ENCODE measurements around the gene TTC28.

The TTC28 gene

GRCh38 chr22:27995801-27996528 lies 683.7 kb downstream of the TTC28 start:
- no peak for DNase-seq

DNA sequence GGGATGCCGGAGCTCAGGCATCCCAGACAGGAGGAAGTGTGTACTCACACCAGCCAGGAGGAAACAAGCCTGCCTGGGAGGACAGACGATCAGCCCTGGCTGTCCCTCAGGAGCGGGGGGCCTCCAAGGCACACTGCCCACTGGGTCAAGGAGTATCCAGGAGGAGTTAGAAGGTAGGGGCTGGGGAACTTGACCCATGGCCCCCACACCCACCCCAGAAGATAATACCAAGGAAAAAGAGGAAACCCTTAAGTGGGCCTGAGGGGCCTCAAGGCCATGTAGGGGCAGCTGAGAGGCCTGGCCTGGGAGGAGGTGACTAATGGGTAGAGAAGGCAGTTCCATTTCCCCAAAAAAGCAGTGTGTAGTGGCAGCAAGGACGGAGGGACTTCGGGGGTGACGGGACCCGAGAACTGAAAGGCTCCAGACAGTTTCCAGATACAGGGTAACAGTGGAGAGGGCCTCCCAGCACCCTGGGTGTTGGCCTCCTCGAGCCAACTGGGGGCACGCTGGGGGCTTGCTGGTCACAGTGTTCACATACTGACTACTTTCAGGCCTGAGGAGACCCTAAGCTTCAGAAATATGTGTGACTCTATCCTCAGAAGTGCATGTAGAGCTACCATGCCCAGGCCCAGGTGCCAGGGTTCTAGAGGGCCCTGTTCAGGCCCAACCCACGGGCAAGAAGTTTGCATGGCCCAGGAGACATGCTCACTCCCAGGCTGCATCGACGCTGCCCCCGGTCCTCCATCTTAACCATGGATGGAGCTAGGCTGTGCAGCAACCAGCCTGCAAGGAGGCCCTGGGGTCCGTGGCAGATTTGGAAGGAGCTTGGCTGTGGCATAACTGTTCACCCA lies 684.9 kb downstream of the TTC28 start:
- no peak for DNase-seq

GRCh38 chr22:27993774-27994350 lies 685.8 kb downstream of the TTC28 start:
- DNase-seq, result no peak

- DNase-seq, result no peak
Measured at GRCh38 chr22:27993201-27993635, 686.4 kb downstream of the TTC28 start.

GRCh38 chr22:27992294-27993165 lies 687.1 kb downstream of the TTC28 start:
- no peak for DNase-seq

DNA sequence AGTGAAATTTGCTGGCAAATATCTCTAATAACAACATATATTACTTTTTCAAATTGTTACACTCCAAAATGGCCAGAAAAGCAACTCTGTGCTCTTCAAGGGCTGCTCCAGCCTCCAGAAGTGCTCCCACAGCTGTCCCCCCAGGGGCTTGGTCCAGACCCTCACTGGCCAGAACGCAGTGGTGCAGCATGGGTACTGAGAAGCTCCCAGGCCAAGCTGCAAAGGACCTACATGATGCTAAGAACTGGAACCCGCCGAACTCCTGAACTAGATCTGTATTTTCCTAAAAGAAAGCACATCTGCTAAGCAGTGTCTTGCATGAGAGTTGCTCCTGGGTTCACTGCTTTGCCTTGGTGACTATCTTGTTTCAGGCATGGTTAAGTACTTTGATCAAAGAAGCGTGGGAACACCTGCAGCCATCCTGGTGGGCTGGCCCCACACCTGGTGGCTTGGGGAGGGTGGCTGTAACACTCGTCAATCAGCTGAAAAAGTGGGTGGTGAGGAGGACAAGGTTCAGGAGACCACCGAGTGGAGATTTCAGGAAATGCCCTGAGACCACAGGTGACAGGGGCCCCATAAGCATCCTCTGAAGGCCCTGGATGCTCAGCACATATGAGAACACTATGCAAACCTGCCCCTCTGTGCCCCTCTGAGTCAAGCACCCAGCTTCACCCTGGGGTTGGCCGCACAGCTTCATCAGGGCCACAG lies 687.9 kb downstream of the TTC28 start:
- DNase-seq, result no peak

DNA sequence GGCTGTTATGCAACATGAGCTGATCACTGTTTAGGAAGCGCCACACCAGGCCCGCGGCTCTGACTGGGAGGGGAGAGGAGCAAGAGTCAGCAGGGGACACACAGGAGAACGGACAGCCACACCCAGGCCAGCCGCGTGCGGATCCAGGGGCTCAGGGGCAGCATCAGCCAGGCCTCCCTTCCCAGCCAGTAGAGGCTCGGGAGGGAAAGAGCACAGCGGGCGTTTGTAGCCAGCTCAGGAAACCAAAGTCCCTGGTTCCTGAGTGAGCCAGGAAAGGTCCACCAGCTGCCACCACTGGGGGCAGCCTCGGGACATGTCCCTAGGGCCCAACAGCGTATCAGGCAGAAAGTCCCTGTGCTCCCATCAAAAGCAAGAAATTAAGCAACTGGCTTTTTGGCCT lies 688.8 kb downstream of the TTC28 start:
- no peak for DNase-seq

GRCh38 chr22:27990451-27990840 lies 689.2 kb downstream of the TTC28 start:
- no peak for DNase-seq

DNA sequence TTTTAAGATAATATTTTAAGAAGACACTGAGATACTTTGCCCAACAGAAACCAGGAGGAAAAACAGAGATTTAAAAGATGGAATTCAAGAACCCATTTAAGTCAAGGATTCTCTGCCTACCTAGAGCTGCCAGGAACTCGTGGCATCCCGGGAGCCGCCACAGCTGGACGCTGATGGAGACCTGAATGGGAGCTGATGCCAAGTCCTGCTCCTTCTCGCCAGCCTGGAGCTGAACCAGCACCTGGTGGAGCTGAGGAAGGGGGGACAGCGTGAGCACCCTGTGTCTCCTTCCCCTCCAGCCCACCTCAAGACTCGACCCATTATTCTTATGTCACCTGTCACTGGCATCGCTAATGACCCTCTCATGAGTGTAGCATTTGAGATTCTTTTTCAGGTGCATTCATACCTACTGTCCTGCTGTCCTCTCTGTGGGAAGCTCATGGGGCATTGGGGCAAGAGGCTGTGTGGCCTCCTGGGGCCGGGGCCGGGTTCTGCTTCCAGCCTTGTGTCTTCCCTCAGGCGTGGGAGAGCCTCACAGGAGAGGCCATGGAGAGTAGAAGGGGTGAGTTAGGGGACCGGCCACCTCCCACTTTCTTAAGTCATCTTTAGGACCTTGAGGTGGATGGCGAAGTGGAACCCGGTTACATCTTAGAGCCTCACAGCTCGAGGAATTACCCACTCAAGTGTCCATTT lies 689.7 kb downstream of the TTC28 start:
- DNase-seq, result no peak

DNA sequence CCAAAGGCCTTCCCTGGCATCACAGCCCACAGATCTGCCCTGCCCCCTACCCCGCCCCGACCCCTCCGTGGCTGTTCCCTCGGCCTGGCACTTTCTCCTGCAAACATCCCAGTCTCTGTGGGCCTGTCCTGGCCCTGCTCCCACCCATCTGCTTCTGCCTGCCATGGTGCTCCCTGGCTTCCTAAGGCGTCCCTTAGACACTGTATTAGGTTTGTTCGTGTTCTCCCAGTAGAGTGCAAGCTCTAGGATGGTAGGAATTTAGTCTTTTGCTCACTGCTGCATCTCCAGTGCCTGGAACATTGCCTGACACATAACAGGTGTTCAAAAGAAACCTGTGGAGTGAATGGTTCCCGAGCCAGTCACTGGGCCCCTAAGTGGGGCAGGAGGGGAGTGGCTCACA lies 690.9 kb downstream of the TTC28 start:
- DNase-seq, result no peak

DNA sequence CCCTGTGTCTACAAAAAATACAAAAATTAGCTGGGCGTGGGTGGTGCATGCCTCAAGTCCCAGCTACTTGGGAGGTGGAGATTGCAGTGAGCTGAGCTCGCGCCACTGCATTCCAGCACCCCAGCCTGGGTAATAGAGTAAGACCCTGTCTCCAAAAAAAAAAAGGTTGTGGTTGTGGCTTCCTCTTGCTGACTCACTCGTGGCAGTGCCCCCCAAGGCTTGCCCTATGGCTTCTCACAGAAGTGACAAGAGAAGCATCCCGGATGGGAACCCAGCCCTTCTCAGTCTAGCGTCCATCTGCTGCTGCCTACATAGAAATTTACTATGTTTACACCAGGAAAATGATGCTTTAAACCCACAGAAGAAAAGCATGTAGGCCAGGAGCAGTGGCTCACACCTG lies 692.1 kb downstream of the TTC28 start:
- DNase-seq, result no peak

DNA sequence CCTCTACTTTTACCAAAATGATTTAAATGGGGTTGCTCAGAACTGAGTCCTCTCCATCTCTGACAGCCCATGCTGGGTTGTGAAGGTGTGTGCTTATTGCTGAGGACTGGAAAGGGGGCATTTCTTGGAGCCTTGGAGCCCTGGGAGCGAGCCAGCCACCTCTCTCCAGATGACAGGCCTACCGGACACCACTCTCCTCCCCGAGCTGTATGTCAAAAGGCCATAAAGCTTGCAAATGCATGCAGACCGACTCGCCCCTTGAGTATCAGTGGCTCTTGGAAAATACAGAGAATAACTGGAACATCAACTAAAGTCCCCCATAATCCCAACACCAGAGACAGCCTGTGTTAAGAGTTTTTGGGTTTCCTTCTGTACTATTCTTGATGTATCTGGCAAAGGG lies 692.7 kb downstream of the TTC28 start:
- DNase-seq, result no peak

DNA sequence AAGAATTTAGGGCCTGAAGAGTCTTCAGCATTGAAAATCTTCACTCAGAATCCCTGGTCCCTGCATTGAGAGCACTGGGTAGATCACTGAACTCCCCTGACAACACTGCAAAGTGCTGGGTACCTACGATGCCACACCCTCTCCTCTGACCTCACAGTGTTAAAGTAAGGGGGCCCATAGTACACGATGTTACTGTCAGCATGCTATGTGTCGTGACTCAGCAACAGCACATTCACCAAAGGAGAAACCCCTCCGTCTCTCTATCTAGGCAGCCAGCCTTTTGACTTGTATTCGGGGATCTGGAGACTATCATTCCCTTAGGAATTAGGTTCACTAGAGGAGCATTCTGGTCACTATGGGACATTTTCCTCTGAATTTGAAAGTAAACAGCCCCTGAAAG lies 693.2 kb downstream of the TTC28 start:
- DNase-seq, result no peak

DNA sequence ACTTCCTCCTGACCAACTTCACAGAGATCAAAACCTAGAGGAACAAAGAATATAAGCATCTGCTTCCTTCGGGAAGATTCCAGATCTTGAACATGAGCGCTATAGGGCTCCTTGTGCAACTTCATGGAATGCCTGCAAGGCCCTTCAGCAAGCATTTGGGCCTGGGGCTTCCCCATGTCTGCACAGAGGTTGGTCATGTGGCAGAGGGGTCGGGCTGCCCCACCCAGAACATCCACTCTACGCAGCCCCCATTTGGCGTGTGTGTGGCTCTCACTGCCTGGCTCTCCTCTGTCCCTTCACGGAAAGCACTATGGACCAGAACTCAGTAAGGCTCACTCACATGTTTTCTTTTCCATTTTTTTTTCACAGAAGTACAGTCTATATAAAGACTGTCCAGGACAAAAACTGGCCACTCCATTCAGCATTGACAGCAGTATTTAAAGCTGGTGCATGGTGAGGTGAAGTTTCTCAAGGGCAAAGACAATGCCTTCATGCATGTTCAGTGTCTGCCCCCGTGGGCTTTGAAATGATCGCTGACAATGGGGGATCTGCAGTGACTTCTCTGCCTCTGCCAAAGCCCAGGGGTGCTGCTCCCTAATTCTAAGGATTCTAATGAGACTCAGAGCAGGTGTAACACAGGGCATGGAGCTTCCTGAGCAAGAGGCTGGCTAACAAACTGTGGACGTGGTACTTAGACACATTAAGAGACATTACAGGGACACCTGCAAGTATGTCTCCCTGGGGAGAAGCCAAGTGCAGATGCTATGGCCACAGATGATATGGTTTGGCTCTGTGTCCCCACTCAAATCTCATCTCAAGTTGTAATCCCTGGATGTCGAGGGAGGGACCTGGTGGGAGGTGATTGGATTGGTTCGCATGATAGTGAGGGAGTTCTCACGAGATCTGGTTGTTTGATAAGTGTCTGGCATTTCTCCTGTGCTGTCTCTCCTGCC lies 694.0 kb downstream of the TTC28 start:
- DNase-seq, result no peak

GRCh38 chr22:27984723-27985122 lies 694.9 kb downstream of the TTC28 start:
- DNase-seq, result no peak

DNA sequence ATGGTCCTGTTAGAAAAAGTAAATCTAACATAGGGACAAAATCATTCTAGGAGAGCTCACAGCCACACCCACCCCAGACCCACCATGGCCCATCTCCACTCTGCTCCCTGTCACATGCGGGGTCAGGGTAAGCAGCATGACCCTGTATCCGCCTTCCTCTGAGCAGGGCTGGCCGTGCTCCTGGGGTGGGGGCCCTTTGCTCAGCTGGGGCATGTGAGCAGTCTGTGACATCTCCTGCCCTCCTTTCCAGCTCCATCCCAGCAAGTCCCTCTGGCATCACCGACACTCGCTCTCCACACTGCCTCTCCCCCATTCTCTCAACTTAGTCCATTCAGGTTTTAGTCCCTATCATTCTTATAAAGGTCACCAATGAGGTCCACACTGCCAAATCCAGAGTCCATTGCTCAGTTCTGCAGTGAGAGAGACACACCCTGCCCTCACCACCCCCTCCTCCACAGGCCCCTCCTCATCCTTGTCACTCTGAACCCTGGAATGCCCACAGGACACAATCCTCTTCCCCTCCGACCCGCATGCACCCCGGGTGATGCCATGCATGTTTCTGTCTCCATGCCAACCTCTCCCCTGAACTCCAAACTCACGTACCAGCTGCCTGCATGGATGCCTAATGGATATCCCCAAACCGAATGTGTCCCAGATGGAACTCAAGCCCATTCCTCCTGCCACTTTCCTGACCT lies 695.5 kb downstream of the TTC28 start:
- DNase-seq, result no peak

GRCh38 chr22:27983361-27983791 lies 696.3 kb downstream of the TTC28 start:
- DNase-seq, result no peak

GRCh38 chr22:27982630-27983180 lies 696.9 kb downstream of the TTC28 start:
- no peak for DNase-seq

DNA sequence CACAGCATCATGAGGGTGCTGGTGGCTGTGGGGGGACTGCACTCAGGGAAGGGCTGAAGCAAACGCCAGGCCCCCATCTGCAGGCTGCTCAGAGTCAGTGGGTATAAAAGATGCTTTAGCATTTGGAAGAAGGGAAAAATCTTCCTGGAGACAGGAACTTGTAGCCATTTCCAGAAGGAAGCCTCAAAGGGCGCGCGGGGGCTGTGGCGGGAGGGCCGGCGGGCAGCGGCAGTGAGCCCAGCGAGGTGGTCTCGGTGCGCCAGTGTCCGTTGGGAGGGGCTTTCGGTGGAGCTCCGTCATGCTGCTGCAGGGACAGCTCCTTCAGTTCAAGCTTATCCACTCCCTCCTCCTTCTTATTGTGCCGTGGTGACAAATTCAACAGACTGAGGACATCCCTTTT lies 697.5 kb downstream of the TTC28 start:
- DNase-seq, result no peak

Measured in CD4-positive, alpha-beta T cell treated with Interleukin-10 for 1 hour (primary cell).